GM23338 (cell line): ENCODE data around the gene DDIT3. TPM values are rescaled to one million over a fixed set of nuclear protein-coding genes. Genes with fewer than 3 reads are reported as not detected.

ENCODE experiments used
- ATAC-seq: fragments of 200-7000 bp; cut with Tn5 transposase; 3 replicates; pipeline ENCODE4 v1.9.1; 2020
- DNase-seq: peaks from one replicate; pipeline ENCODE4 v3.0.0-alpha.2; 2015; ENCODE audit warnings: low spot score
- H2AFZ ChIP-seq: fragments of 200-600 bp; sonication (generic); 2 replicates; pipeline ENCODE4 v1.8.0; 2016; ENCODE audit warnings: antibody characterized with exemption, mild to moderate bottlenecking, moderate library complexity
- H3F3A ChIP-seq: fragments of 200-600 bp; sonication (generic); replicated peaks from 2 replicates; pipeline ENCODE4 v1.8.0; 2017; ENCODE audit warnings: antibody characterized with exemption, mixed run types, low read depth
- H3K27ac ChIP-seq: fragments of 200-600 bp; sonication (generic); 2 replicates; pipeline ENCODE4 v1.6.1; 2016; ENCODE audit warnings: low read depth
- H3K27me3 ChIP-seq: fragments of 200-600 bp; sonication (generic); 2 replicates; pipeline ENCODE4 v1.8.0; 2016; ENCODE audit warnings: mild to moderate bottlenecking, mixed run types, moderate library complexity; ENCODE audit not compliant: insufficient read depth
- H3K36me3 ChIP-seq: fragments of 200-600 bp; sonication (generic); 2 replicates; pipeline ENCODE4 v1.8.0; 2016; ENCODE audit warnings: mild to moderate bottlenecking; ENCODE audit not compliant: insufficient read depth
- H3K4me1 ChIP-seq: fragments of 200-600 bp; sonication (generic); 2 replicates; pipeline ENCODE4 v1.8.0; 2016; ENCODE audit warnings: mild to moderate bottlenecking, moderate library complexity; ENCODE audit not compliant: insufficient read depth
- H3K4me2 ChIP-seq: fragments of 200-600 bp; sonication (generic); 2 replicates; pipeline ENCODE4 v1.7.1; 2017; ENCODE audit warnings: mixed run types
- H3K4me3 ChIP-seq: fragments of 200-600 bp; sonication (generic); 2 replicates; pipeline ENCODE4 v1.6.1; 2016; ENCODE audit warnings: mixed run types
- H3K79me2 ChIP-seq: fragments of 200-600 bp; sonication (generic); replicated peaks from 2 replicates; pipeline ENCODE4 v1.8.0; 2017; ENCODE audit warnings: mild to moderate bottlenecking; ENCODE audit not compliant: insufficient read depth
- H3K9me2 ChIP-seq: fragments of 200-600 bp; sonication (generic); 2 replicates; pipeline ENCODE4 v1.8.0; 2017; ENCODE audit not compliant: insufficient read depth
- H4K20me1 ChIP-seq: fragments of 200-600 bp; sonication (generic); replicated peaks from 2 replicates; pipeline ENCODE4 v1.8.0; 2017; ENCODE audit warnings: mild to moderate bottlenecking; ENCODE audit not compliant: insufficient read depth
- H3K27ac Mint-ChIP-seq: 2 replicates; pipeline ENCODE4 v1.8.0; 2020; ENCODE audit warnings: inconsistent platforms, mild to moderate bottlenecking, moderate library complexity, mixed read lengths
- H3K27me3 Mint-ChIP-seq: 3 replicates; pipeline ENCODE4 v1.8.0; 2022; ENCODE audit warnings: low read depth, mild to moderate bottlenecking, moderate library complexity, mixed read lengths, inconsistent platforms; ENCODE audit not compliant: insufficient read depth, poor library complexity
- H3K36me3 Mint-ChIP-seq: 3 replicates; pipeline ENCODE4 v1.8.0; 2021; ENCODE audit warnings: low read depth, mild to moderate bottlenecking, inconsistent platforms, moderate library complexity, mixed read lengths
- H3K4me1 Mint-ChIP-seq: 3 replicates; pipeline ENCODE4 v1.8.0; 2020; ENCODE audit warnings: mild to moderate bottlenecking, inconsistent platforms, mixed read lengths
- H3K4me3 Mint-ChIP-seq: 3 replicates; pipeline ENCODE4 v1.8.0; 2021; ENCODE audit warnings: moderate library complexity, mild to moderate bottlenecking, inconsistent platforms, mixed read lengths
- H3K9me3 Mint-ChIP-seq: 3 replicates; pipeline ENCODE4 v1.8.0; 2020; ENCODE audit warnings: moderate library complexity, mild to moderate bottlenecking, inconsistent platforms, mixed read lengths
- CREB1 ChIP-seq: fragments of 250-450 bp; sonication (Bioruptor Pico); IDR thresholded peaks from 2 replicates; pipeline ENCODE4 v1.5.0; 2020; ENCODE audit warnings: low read depth, mild to moderate bottlenecking, moderate library complexity
- CTCF ChIP-seq, 2 experiments: fragments of 200-600 bp in 1 of 2; sonication (generic) in 1 of 2; conservative IDR thresholded peaks; 2 replicates each; pipeline versions ENCODE4 v1.5.1 to v1.6.1; 2016 to 2017; ENCODE audit warnings: antibody characterized with exemption in 2 of 2, low read depth in 2 of 2, mild to moderate bottlenecking in 2 of 2, moderate library complexity in 1 of 2
- ETS1 ChIP-seq: IDR thresholded peaks from 2 replicates; pipeline ENCODE4 v1.6.1; 2016; ENCODE audit warnings: antibody characterized with exemption
- EZH2 ChIP-seq: fragments of 200-600 bp; sonication (generic); IDR thresholded peaks from one replicate; pipeline ENCODE4 v1.8.0; 2017; ENCODE audit warnings: antibody characterized with exemption, mild to moderate bottlenecking, low read depth; ENCODE audit not compliant: unreplicated experiment
- EZH2phosphoT487 ChIP-seq: fragments of 200-600 bp; sonication (generic); IDR thresholded peaks from one replicate; pipeline ENCODE4 v1.8.1; 2018; ENCODE audit warnings: antibody characterized with exemption; ENCODE audit not compliant: unreplicated experiment
- JUNB ChIP-seq: IDR thresholded peaks from one replicate; pipeline ENCODE4 v1.6.1; 2016; ENCODE audit warnings: antibody characterized with exemption; ENCODE audit not compliant: unreplicated experiment
- NANOG ChIP-seq: IDR thresholded peaks from 2 replicates; pipeline ENCODE4 v1.6.1; 2016; ENCODE audit warnings: antibody characterized with exemption, borderline replicate concordance
- POLR2AphosphoS5 ChIP-seq: IDR thresholded peaks from 2 replicates; pipeline ENCODE4 v1.6.1; 2016; ENCODE audit warnings: antibody characterized with exemption, low read depth
- REST ChIP-seq: IDR thresholded peaks from one replicate; pipeline ENCODE4 v1.6.1; 2018; ENCODE audit warnings: antibody characterized with exemption; ENCODE audit not compliant: unreplicated experiment
- STAT1 ChIP-seq: IDR thresholded peaks from one replicate; pipeline ENCODE4 v1.6.1; 2016; ENCODE audit warnings: antibody characterized with exemption; ENCODE audit not compliant: unreplicated experiment
- ZNF114 ChIP-seq: fragments of 250-450 bp; sonication (Bioruptor Pico); IDR thresholded peaks from 2 replicates; pipeline ENCODE4 v1.5.0; 2020; ENCODE audit warnings: mild to moderate bottlenecking, moderate library complexity
- ZNF331 ChIP-seq: fragments of 250-450 bp; sonication (Bioruptor Pico); IDR thresholded peaks from 2 replicates; pipeline ENCODE4 v1.5.0; 2020; ENCODE audit warnings: low read depth, mild to moderate bottlenecking, moderate library complexity
- ZNF462 ChIP-seq: fragments of 250-450 bp; sonication (Bioruptor Pico); IDR thresholded peaks from 2 replicates; pipeline ENCODE4 v1.5.0; 2020; ENCODE audit warnings: mild to moderate bottlenecking, moderate library complexity
- polyA plus RNA-seq: library from polyadenylated mRNA; unstranded; fragments of >200 nt; fragmentation: Nextera tagmentation; extraction: Ambion mirVana; gene quantifications from 2 replicates; pipeline ENCODE4 v1.2.1, GENCODE V29; 2016
- total RNA-seq: library from RNA; depleted of rRNA; stranded (reverse); fragments of >200 nt; shearing (Covaris generic); gene quantifications from 2 replicates; pipeline ENCODE4 v1.2.3, GENCODE V29; 2014

Gene DDIT3
- total and polyA plus RNA-seq, 2 experiments from 2014 or later = 3.9 to 12.5 TPM

- no peaks in the 10 kb centered on the region; the same call in 2 of the 3 replicates for H3K9me3 Mint-ChIP-seq
- DNase-seq (no peak), ATAC-seq (no peak)
- peaks cover 11% of the 10 kb centered on the region for H3K4me1 Mint-ChIP-seq
- H3K4me1 ChIP-seq = peaks cover 5% of the 10 kb centered on the region
- no peak overlapping the region; the same call in 2 of the 3 replicates for H3K4me3 Mint-ChIP-seq
- H3K27ac ChIP-seq = no peak overlapping the region
- H3K36me3 Mint-ChIP-seq = peaks cover 13% of the 10 kb centered on the region; the same call in 2 of the 3 replicates
- H3K4me3 ChIP-seq = no peak overlapping the region
- no peaks in the 10 kb centered on the region for H3K9me2 ChIP-seq
- TF ChIP-seq JUNB (no peak), STAT1 (no peak), ZNF114 (no peak), ZNF331 (CRISPR knock-in tag) (no peak), NANOG (no peak), CTCF (conservative IDR thresholded peaks at IDR 0.05; ENCODE audit: low read depth in 2 of 2) (no peak), EZH2phosphoT487 (no peak), REST (no peak), CREB1 (CRISPR knock-in tag) (no peak), ZNF462 (CRISPR knock-in tag) (no peak), EZH2 (no peak), ETS1 (no peak), POLR2AphosphoS5 (no peak)
- no peak overlapping the region for H2AFZ ChIP-seq
- peaks cover 20% of the 10 kb centered on the region for H3K27me3 Mint-ChIP-seq
- H3K36me3 ChIP-seq = no peaks in the 10 kb centered on the region
- peaks cover 6% of the 10 kb centered on the region; the same call in 1 of the 2 replicates for H3K27me3 ChIP-seq
- 0 out of 2 replicates have a peak, but pooled peaks cover 3% of the 10 kb centered on the region for H3F3A ChIP-seq
- H4K20me1 ChIP-seq = no peaks in the 10 kb centered on the region; the same call in 1 of the 2 replicates
- H3K27ac Mint-ChIP-seq = no peak overlapping the region
- H3K79me2 ChIP-seq = no peaks in the 10 kb centered on the region
- no peak overlapping the region for H3K4me2 ChIP-seq
Observed at GRCh38 chr12:57467212-57467874, 53.0 kb downstream of the DDIT3 start.
